Smooth muscle cell (in vitro differentiated cells): ENCODE results near the gene TPCN2. TPM values are rescaled to one million over a fixed set of nuclear protein-coding genes. Genes with fewer than 3 reads are reported as not detected.
A peak's percentile ranks its signal among the peaks of the same experiment; 100 is the strongest.

Experiments
- DNase-seq: peaks from one replicate; lab custom pipeline; 2025; ENCODE audit not compliant: unreplicated experiment; lab: John Stamatoyannopoulos, UW
- H2AFZ ChIP-seq: fragments of 200-600 bp; sonication (generic); 2 replicates; pipeline ENCODE4 v1.6.0; 2016; ENCODE audit warnings: antibody characterized with exemption, low read depth, mild to moderate bottlenecking
- H3F3A ChIP-seq: fragments of 200-600 bp; sonication (generic); 2 replicates; pipeline ENCODE4 v1.6.0; 2017; ENCODE audit warnings: antibody characterized with exemption, low read depth
- H3K27ac ChIP-seq: fragments of 200-600 bp; sonication (generic); 2 replicates; pipeline ENCODE4 v1.5.1; 2016; ENCODE audit warnings: low read depth, mild to moderate bottlenecking
- H3K27me3 ChIP-seq: fragments of 200-600 bp; sonication (generic); 2 replicates; pipeline ENCODE4 v1.6.1; 2016; ENCODE audit warnings: low read depth, mild to moderate bottlenecking
- H3K36me3 ChIP-seq: fragments of 200-600 bp; sonication (generic); 2 replicates; pipeline ENCODE4 v1.5.1; 2016; ENCODE audit warnings: low read depth
- H3K4me1 ChIP-seq: fragments of 200-600 bp; sonication (generic); 2 replicates; pipeline ENCODE4 v1.5.1; 2016; ENCODE audit warnings: low read depth
- H3K4me2 ChIP-seq: fragments of 200-600 bp; sonication (generic); 2 replicates; pipeline ENCODE4 v1.6.0; 2016; ENCODE audit warnings: mild to moderate bottlenecking
- H3K4me3 ChIP-seq: fragments of 200-600 bp; sonication (generic); 2 replicates; pipeline ENCODE4 v1.5.1; 2016; ENCODE audit warnings: mild to moderate bottlenecking
- H3K79me2 ChIP-seq: fragments of 200-600 bp; sonication (generic); 2 replicates; pipeline ENCODE4 v1.6.0; 2016; ENCODE audit warnings: low read depth, mild to moderate bottlenecking
- H3K9ac ChIP-seq: fragments of 200-600 bp; sonication (generic); 2 replicates; pipeline ENCODE4 v1.6.0; 2016; ENCODE audit warnings: low read depth
- H3K9me3 ChIP-seq: fragments of 200-600 bp; sonication (generic); replicated peaks from 2 replicates; pipeline ENCODE4 v1.5.1; 2016; ENCODE audit warnings: low read depth
- H4K20me1 ChIP-seq: fragments of 200-600 bp; sonication (generic); 2 replicates; pipeline ENCODE4 v1.6.0; 2016; ENCODE audit warnings: low read depth
- CTCF ChIP-seq: fragments of 200-600 bp; sonication (generic); IDR thresholded peaks from 2 replicates; pipeline ENCODE4 v1.5.1; 2017; ENCODE audit warnings: borderline replicate concordance, mild to moderate bottlenecking, antibody characterized with exemption; ENCODE audit not compliant: insufficient read depth, poor library complexity, severe bottlenecking
- WGBS: methylation state at CpG from one replicate; pipeline ENCODE4 v1.1.7; 2016; ENCODE audit warnings: low lambda C conversion rate; 5-methylcytosine and 5-hydroxymethylcytosine counted together
- polyA plus RNA-seq: library from polyadenylated mRNA; unstranded; fragments of >200 nt; fragmentation: Nextera tagmentation; extraction: Ambion mirVana; gene quantifications from 2 replicates; pipeline ENCODE4 v1.2.1, GENCODE V29; 2016
- total RNA-seq: library from RNA; depleted of rRNA; stranded (reverse); fragments of >200 nt; gene quantifications from 2 replicates; pipeline ENCODE4 v1.2.3, GENCODE V29; 2014

TPCN2 gene
- total and polyA plus RNA-seq, 2 experiments from 2014 or later, result 7.4 to 10.5 TPM

- TF ChIP-seq CTCF, result no peak
- Histone ChIP-seq H3K4me2 (peak overlapping the region; percentile 87), H3K4me3 (no peak overlapping the region), H3K36me3 (no peaks in the 10 kb centered on the region), H3F3A (peaks cover 24% of the 10 kb centered on the region), H3K9me3 (no peaks in the 10 kb centered on the region), H3K27me3 (no peaks in the 10 kb centered on the region), H3K27ac (peak overlapping the region; percentile 94), H2AFZ (no peak overlapping the region), H3K4me1 (peaks cover 47% of the 10 kb centered on the region), H4K20me1 (no peaks in the 10 kb centered on the region), H3K79me2 (no peaks in the 10 kb centered on the region), H3K9ac (no peak overlapping the region)
- WGBS, result 83% methylated on average over 13 of the region's 16 CpGs
- no peak for DNase-seq
Observed at GRCh38 chr11:69009441-69010211, 39.1 kb upstream of the TPCN2 start.

- H3K27ac ChIP-seq, result peak overlapping the region; percentile 94
- no peak for TF ChIP-seq CTCF
- peak overlapping the region; percentile 45 for H3K4me3 ChIP-seq
- no peaks in the 10 kb centered on the region for H4K20me1 ChIP-seq
- H3K36me3 ChIP-seq, result no peaks in the 10 kb centered on the region
- H3K79me2 ChIP-seq, result no peaks in the 10 kb centered on the region
- H3K4me2 ChIP-seq, result peak overlapping the region; percentile 87
- H3K4me1 ChIP-seq, result peaks cover 47% of the 10 kb centered on the region
- no peak overlapping the region for H3K9ac ChIP-seq
- no peak overlapping the region for H2AFZ ChIP-seq
- WGBS, result 47% methylated on average over 9 of the region's 9 CpGs
- peaks cover 24% of the 10 kb centered on the region for H3F3A ChIP-seq
- no peaks in the 10 kb centered on the region for H3K27me3 ChIP-seq
- DNase-seq, result no peak
- no peaks in the 10 kb centered on the region for H3K9me3 ChIP-seq
Observed at GRCh38 chr11:69010361-69010891, 38.3 kb upstream of the TPCN2 start.

- Histone ChIP-seq H3F3A (peaks cover 24% of the 10 kb centered on the region), H3K4me3 (peak overlapping the region; percentile 45), H3K9ac (no peak overlapping the region)
Observed at GRCh38 chr11:69010964-69011623, 37.6 kb upstream of the TPCN2 start.

More at GRCh38 chr11:69010964-69011623, 37.6 kb upstream of the TPCN2 start:
- no peaks in the 10 kb centered on the region for H3K36me3 ChIP-seq
- peak; percentile 29 for DNase-seq
- 26% methylated on average over 23 of the region's 43 CpGs for WGBS
- H3K9me3 ChIP-seq, result no peaks in the 10 kb centered on the region
- peak overlapping the region; percentile 46 for H3K27ac ChIP-seq
- TF ChIP-seq CTCF, result no peak
- no peaks in the 10 kb centered on the region for H3K79me2 ChIP-seq
- H3K4me2 ChIP-seq, result peak overlapping the region; percentile 87
- H3K27me3 ChIP-seq, result no peaks in the 10 kb centered on the region
- H3K4me1 ChIP-seq, result peaks cover 47% of the 10 kb centered on the region
- H2AFZ ChIP-seq, result no peak overlapping the region
- H4K20me1 ChIP-seq, result no peaks in the 10 kb centered on the region
